Activated effector memory CD4-positive, alpha-beta T cell treated with Interleukin-2 at 50 U/mL for 16 hours (primary cell): ENCODE data around the gene AHDC1.

Experiments
- DNase-seq: peaks from one replicate; pipeline ENCODE4 v3.0.0-alpha.2; 2020

Gene AHDC1

DNA sequence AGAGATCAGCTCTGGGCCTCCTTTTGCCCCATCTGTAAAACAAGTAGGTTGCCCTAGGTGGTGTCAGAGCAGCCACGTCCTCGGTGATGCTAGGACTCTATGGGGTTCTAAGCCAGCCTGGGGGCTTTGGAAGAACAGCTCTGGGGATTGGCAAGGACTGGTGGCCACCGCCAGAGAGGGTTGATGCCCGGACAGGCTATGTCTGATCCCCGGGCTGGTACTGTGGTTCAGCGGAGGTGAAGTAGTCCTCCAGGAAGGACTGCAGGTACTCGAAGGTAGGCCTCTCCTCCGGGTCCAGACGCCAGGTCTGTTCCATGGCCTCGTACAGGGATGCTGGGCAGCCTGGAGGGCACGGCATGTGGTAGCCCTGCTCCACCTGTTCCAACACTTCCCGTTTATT is 8.8 kb upstream of the AHDC1 start:
- no peak for DNase-seq

GRCh38 chr1:27611450-27611849 is 7.5 kb upstream of the AHDC1 start:
- DNase-seq, result no peak

GRCh38 chr1:27609618-27610240 is 5.8 kb upstream of the AHDC1 start:
- no peak for DNase-seq

DNA sequence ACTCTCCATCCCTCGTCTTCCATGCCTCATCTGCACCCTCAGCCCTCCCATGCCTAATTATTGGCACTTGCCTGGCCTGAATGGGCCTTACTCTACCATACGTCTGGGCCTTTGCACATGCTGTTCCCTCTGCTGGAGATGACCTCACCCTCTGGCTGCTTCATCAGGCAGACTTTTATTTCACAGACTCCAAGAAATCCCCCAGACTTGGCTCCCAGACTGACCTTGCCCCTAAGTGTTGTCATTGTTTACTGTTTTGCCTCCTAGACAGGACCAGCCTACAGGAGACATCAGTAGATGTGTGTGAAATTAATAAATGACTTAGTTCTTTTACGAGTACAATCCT is 5.2 kb upstream of the AHDC1 start:
- DNase-seq, result no peak

DNA sequence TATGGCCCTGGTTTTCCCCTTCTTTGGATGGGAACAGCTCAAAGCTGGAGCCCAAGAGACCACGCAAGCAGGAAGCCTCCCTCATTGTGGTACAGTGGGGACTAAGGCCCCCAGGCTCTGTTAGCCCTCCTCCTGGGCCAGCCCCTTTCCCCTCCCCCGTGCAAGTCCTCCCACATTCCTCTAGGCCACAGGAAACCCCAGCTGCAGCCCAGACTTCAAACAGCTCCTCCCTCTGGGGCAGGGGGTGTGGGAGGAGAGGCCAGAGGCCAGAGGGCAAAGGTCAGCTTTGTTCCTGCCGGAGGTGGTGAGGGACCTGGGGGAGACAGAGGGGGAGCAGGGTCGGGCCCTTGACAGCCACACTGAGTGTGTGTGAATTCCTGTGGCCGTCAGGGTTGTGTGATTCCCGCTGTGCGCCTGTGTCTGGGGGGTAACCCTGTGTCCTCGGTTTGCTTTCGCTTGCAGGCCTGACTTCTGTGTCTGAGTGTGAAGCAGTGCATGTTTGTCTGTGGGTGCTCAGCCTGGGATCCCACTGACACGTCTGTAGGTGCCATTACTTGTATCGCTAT is 3.4 kb upstream of the AHDC1 start:
- DNase-seq, result no peak

DNA sequence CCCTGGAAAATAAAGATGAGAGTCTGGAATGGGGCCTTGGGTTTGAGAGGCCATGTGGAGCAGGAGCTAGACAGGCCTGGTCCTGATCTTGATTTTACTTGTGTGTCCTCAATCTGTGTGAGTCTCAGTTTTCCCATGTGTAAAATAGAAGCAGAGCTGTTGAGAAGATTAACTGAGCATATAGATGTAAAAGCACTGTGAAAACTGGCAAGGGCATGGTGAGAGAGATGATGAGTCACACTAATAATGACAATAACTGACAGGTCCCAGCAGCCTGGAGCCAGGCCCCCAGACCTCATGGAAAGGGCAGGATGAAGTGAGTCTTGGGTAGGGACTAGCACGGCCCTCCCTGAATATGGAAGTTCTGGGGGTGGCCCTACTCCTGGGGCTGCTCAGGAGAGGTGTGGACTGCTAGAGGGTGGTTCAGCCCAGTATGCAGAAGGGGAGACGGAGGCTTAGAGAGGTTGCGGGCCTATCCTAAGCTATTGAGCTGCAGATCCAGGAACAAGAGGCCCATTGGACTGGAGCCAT is 2.8 kb upstream of the AHDC1 start:
- no peak for DNase-seq

DNA sequence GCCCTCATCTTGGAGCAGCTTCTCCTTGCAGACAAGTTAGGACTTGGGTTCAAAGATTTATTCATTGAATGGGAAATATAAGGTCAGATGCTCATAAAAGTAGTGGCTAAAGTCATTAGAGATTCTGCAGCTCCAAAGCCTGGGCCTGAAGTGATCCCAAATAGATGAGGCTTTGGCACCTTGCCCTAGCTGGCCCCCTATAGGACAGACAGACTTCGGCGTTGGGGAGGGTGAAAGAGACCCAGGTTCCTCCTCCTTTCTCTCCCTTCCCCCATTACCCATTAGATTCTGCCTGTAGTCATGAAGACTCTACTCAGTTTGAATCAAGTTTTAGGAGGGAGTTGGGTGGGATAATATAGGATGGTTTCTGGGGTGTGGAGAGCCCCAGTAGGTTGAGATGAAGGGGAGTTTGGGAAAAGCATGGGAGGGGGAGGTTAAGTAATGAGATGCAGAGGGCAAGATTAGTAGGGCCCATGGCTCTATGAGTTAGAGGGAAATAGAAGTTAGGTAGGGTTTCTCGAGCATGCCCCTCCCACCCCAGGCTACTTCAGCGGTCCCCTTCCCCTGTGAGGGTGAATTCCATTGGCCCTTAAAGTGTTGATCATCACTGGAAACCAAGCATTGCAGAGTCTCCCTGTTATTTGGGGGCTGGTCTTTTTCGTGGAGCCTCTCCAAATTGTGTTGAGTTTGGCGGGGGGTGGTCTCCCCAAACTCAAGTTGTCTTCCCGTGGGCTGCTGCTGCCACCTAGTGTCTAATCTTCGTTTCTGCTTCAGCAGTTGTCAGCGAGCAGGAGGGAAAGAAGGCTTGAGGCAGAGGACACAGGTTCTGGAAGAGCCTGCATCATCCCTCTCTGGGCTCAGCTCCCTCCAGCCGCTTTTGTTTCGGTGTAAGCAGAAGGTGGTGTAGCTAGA is 2.1 kb upstream of the AHDC1 start:
- DNase-seq, result peak; percentile 32

GRCh38 chr1:27605300-27605766 is 1.4 kb upstream of the AHDC1 start:
- no peak for DNase-seq

DNA sequence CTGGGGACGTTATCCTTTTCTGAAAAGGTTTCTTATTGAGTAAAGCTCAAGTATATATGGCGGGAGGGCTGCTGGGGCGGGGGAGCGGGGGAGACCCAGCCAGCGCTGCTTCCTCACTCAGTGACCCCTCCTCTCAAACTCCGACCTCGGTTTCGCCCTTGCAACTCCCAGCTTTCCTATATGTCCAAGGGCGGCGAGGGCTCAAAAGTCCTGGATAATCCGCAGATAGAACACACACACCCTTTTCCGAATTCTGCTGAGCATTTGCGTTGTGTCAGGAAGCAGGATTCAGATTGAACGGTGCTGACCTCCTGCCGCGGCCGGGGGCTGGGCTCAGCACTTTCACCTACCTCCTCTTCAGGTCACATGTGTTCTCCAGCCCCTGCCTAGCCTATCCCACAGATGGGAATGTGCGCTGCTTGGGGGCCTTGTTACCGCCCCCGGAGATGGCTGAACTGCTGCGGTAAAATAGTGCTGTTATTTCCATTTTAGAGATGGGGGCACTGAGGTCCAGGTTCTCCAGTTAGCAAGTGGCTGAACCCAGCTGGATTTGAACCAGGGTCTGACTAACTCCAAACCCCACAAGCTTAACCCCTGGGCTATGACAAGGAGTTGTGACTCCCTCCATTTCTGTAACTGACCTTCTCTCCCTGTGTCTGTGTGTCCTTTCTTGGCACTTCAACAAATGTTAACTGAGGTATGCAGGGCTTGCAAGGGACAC is 795 bp upstream of the AHDC1 start:
- DNase-seq, result no peak

DNA sequence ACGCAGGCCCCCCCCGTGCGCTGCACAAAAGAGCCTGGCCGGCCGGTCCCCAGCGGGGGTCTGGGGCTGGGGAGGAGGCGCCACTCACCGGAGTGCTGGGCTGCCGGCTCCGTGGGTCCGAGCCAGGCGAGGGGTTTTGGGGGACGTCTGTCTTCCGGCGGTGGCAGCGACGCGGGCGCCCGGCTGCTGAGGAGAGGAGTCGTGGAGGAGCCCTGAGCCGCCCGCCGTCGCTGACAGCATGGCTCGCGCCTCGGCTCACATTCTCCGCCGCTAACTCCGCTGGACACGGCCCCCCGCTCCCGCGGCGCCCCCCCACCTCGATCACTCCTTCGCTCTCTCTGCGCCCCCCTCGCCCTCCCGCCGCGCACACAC is 649 bp downstream of the AHDC1 start:
- DNase-seq, result no peak

GRCh38 chr1:27602462-27603308 is 1.3 kb downstream of the AHDC1 start:
- peak; percentile 20 for DNase-seq

DNA sequence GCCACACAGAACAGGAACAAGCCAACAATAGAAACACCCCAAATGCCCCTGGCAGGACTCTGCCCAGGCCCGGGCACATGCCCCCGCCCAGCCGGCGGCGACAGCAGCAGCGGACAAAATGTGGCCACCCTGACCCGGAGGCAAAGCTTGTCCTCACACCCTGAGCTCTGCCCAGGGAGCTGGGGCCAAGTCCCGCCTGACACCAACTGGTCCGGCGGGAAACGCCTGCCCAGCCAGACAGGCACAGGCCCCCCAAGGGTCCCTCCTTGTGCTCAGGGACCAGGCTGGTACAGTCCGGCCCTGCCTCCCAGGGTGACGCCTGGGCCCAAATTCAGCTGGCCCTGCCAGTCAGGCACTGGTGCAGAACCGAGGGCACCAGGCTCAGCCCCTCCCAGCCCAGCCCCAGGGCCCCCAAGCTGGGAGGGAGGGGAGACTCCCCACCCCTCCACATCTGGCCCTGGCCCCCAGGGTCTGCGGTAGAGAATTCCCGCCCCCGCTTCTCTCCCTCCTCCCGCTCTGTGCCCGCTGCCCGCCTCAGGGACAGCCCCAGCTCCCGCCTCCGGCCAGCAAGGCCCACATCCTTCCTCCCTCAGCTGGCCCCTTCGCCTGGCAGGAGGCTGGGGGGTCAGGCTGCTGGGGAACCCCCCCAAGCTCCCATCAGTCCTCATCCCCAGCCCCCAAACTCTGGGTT is 2.0 kb downstream of the AHDC1 start:
- no peak for DNase-seq

DNA sequence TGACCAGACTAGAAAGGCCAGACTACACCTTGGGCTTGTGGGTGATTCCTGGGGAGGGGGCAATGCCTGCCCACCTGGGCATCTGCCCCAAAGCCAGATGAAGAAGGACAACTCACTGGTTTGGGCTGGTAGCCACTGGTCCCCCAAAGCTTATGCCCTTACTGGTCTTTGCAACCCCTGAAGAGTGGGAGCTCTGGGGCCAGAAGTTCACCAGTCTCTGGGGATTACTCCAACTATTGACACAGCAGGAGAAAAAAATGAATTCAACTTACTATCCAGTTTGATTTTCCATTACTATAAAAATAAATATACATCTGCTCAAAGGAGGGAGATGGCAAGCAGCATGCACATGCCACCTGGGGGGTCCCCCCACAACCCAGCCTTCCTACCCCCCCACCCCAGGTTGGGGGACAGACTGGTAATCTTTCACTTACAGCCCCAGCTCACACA is 2.6 kb downstream of the AHDC1 start:
- no peak for DNase-seq

GRCh38 chr1:27600498-27601175 is 3.3 kb downstream of the AHDC1 start:
- no peak for DNase-seq

GRCh38 chr1:27599605-27600497 is 4.1 kb downstream of the AHDC1 start:
- no peak for DNase-seq

- DNase-seq, result no peak
Observed at GRCh38 chr1:27598902-27599528, 4.9 kb downstream of the AHDC1 start.

- DNase-seq, result no peak
Observed at GRCh38 chr1:27598295-27598687, 5.7 kb downstream of the AHDC1 start.

DNA sequence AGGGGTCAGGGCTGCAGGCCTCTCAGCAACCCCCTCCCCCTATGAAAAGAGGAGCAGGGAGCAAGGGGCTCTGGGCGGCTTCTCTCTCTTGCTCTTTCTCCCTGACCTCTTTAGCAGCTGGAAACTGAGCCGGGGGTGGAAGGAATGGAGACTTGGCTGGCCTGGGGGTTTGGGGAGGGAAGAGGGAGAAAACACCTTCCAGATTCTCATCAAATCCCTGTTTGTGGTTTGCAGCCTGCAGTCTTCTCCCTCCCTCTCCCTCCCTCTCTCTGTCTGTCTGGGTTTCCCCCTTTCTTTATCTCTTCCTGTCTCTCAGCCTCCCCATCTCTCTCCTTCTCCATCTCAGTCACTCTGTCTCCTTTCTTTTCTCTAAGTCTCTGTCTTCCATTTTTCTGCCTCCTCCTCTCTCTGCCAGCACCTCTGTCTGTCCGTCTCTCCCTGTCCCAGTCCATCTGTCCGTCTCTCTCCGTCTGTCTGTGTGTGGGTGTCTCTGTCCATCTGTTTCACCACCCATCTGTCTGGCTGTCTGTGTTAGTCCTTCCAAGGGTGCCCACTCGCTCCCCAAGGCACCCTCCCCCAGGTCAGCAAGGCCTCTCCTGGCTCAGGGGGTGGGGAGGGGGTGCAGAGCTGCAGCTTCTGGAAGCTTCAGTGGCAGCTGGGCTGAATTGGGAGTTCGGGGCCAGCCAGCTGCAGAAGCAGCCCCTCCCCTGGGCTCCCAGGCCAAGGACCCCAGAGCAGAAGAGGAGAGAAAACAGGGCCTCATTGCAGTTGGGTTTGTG is 6.2 kb downstream of the AHDC1 start:
- DNase-seq, result no peak

- no peak for DNase-seq
Observed at GRCh38 chr1:27596986-27597385, 7.0 kb downstream of the AHDC1 start.
